22Rv1 (cell line): ENCODE measurements around the gene SELPLG.

ENCODE experiments used
- CTCF ChIP-seq: fragments of 450-650 bp; IDR thresholded peaks from 2 replicates; pipeline ENCODE4 v1.5.1; 2017; ENCODE audit warnings: mild to moderate bottlenecking
- ZFX ChIP-seq: fragments of 450-650 bp; IDR thresholded peaks from 2 replicates; pipeline ENCODE4 v1.6.1; 2017; ENCODE audit warnings: antibody characterized with exemption, borderline replicate concordance

- TF ChIP-seq CTCF (no peak), ZFX (no peak)
Observed at GRCh38 chr12:108679106-108679681, 45.5 kb upstream of the SELPLG start.
